Left forelimb (tissue), 1 donor: ENCODE measurements around the gene ADORA2B.

Experiments
- DNase-seq: peaks from one replicate; pipeline ENCODE4 v3.0.0-alpha.2; 2018; ENCODE audit warnings: low spot score

Gene ADORA2B

GRCh38 chr17:15981646-15982580, 37.0 kb downstream of the ADORA2B start:
- DNase-seq = no peak

GRCh38 chr17:15996322-15996721, 51.4 kb downstream of the ADORA2B start:
- DNase-seq = no peak

GRCh38 chr17:15998031-15998562, 53.2 kb downstream of the ADORA2B start:
- no peak for DNase-seq

GRCh38 chr17:15999141-15999973, 54.4 kb downstream of the ADORA2B start, which contains the start of the genes TTC19 and ZSWIM7:
TSS of gene TTC19 (plus strand) at chr17:15999824. CDS start at chr17:15999849, 25 bp downstream.
TSS of gene ZSWIM7 (minus strand) at chr17:15999704. CDS start at chr17:15999594, 110 bp downstream.
- peak; percentile 97 for DNase-seq

- DNase-seq = no peak
Measured at GRCh38 chr17:15999974-16000827, 55.3 kb downstream of the ADORA2B start.

- no peak for DNase-seq
Measured at GRCh38 chr17:16001226-16001897, 56.4 kb downstream of the ADORA2B start.

GRCh38 chr17:16002708-16003260, 57.9 kb downstream of the ADORA2B start:
- no peak for DNase-seq

GRCh38 chr17:16003841-16004240, 58.9 kb downstream of the ADORA2B start:
- DNase-seq = no peak

GRCh38 chr17:16005636-16006035, 60.7 kb downstream of the ADORA2B start:
- no peak for DNase-seq

GRCh38 chr17:16007439-16007838, 62.5 kb downstream of the ADORA2B start:
- no peak for DNase-seq

- no peak for DNase-seq
Measured at GRCh38 chr17:16013943-16014407, 69.0 kb downstream of the ADORA2B start.

- no peak for DNase-seq
Measured at GRCh38 chr17:16019347-16019746, 74.4 kb downstream of the ADORA2B start.

GRCh38 chr17:16023881-16024280, 79.0 kb downstream of the ADORA2B start:
- no peak for DNase-seq

- DNase-seq = no peak
Measured at GRCh38 chr17:16025202-16025601, 80.3 kb downstream of the ADORA2B start.
